Thyroid gland (tissue), 4 donors: ENCODE data around the gene BIVM. TPM values are rescaled to one million over a fixed set of nuclear protein-coding genes. Genes with fewer than 3 reads are reported as not detected.

Experiments used
- DNase-seq, 2 donors: peaks; one replicate each; pipeline ENCODE4 v3.0.0-alpha.2; 2019
- H3K27ac ChIP-seq, 3 donors: fragments of 200-600 bp; sonication (generic); 1 replicate in 2 of 3; 2 replicates in 1 of 3; pipeline ENCODE4 v1.5.1; 2016 to 2019; ENCODE audit warnings: mild to moderate bottlenecking in 1 of 3, moderate library complexity in 1 of 3
- H3K27me3 ChIP-seq: fragments of 200-600 bp; sonication (generic); one replicate; pipeline ENCODE4 v1.5.1; 2019
- H3K36me3 ChIP-seq, 2 donors: fragments of 200-600 bp; sonication (generic); one replicate each; pipeline ENCODE4 v1.5.1; 2016 to 2019
- H3K4me1 ChIP-seq, 2 donors: fragments of 200-600 bp; sonication (generic); one replicate each; pipeline ENCODE4 v1.5.1; 2017 to 2019
- H3K4me3 ChIP-seq, 3 donors: fragments of 200-600 bp; sonication (generic); replicated peaks in 1 of 3; 1 replicate in 2 of 3; 2 replicates in 1 of 3; pipeline ENCODE4 v1.5.1; 2016; ENCODE audit warnings: mild to moderate bottlenecking in 1 of 3
- H3K9me3 ChIP-seq: fragments of 200-600 bp; sonication (generic); one replicate; pipeline ENCODE4 v1.5.1; 2017
- CTCF ChIP-seq, 6 experiments: fragments of 200-600 bp in 3 of 6; fragments of 450-650 bp in 3 of 6; sonication (generic) in 3 of 6; IDR thresholded peaks; one replicate each; pipeline ENCODE4 v1.5.1; 2016 to 2019; ENCODE audit warnings: antibody characterized with exemption in 6 of 6, mild to moderate bottlenecking in 2 of 6, inconsistent platforms in 1 of 6, moderate library complexity in 1 of 6
- POLR2A ChIP-seq, 2 donors: fragments of 450-650 bp; IDR thresholded peaks; one replicate each; pipeline ENCODE4 v1.6.1; 2017; ENCODE audit warnings: antibody characterized with exemption in 2 of 2, mild to moderate bottlenecking in 2 of 2, moderate library complexity in 1 of 2
- WGBS, 2 donors: methylation state at CpG; one replicate each; pipeline ENCODE4 v1.1.5; 2017; 5-methylcytosine and 5-hydroxymethylcytosine counted together
- intact Hi-C: fragments of 100-400 bp; cut with DNase I; formaldehyde crosslinking; loops from one replicate; pipeline ENCODE4 v1.15.1; 2023
- total RNA-seq, 4 donors: library from RNA; depleted of rRNA; stranded (reverse); fragments of >200 nt; gene quantifications; one replicate each; pipeline ENCODE4 v1.2.3, GENCODE V29; 2016

Gene BIVM
- total RNA-seq, 4 donors from 2014 or later: 16.5 to 27.2 (median 25.5) TPM

GRCh38 chr13:102772042-102772425 is 26.9 kb upstream of the BIVM start:
- Histone ChIP-seq H3K36me3 (no peaks in the 10 kb centered on the region), H3K27ac (no peak overlapping the region), H3K9me3 (no peaks in the 10 kb centered on the region), H3K4me1 (peaks cover 0 to 10% of the 10 kb centered on the region in 2 donors), H3K4me3 (no peak overlapping the region), H3K27me3 (no peaks in the 10 kb centered on the region)
- no peak for DNase-seq
- no peak for TF ChIP-seq POLR2A (IDR thresholded peaks at IDR 0.05)
- TF ChIP-seq CTCF (IDR thresholded peaks at IDR 0.05): no peak
- 96% methylated on average over 16 of the region's 16 CpGs for WGBS, 2 donors
- intact Hi-C loops: no loop called here

GRCh38 chr13:102773441-102774213 is 25.3 kb upstream of the BIVM start, which contains the start of gene TEX30:
Gene TEX30 (minus strand): TSS chr13:102773786. CDS start chr13:102770026, 3,760 bp downstream.
- peak within 1 kb of the TSS; percentile 56 to 93 (median 60) for H3K4me3 ChIP-seq
- DNase-seq: peak; percentile 82 to 83
- H3K9me3 ChIP-seq: no peaks in the 10 kb centered on the region
- H3K27ac ChIP-seq: peak within 1 kb of the TSS; percentile 55 to 79 (median 60)
- WGBS, 2 donors: 10% methylated on average over 21 to 22 of the region's 85 CpGs
- H3K27me3 ChIP-seq: no peaks in the 10 kb centered on the region
- no peaks in the 10 kb centered on the region for H3K36me3 ChIP-seq
- H3K4me1 ChIP-seq: peaks cover 0 to 10% of the 10 kb centered on the region in 2 donors
- intact Hi-C loops: no loop called here
- TF ChIP-seq POLR2A (IDR thresholded peaks at IDR 0.05): peak; percentile 65 to 90
- TF ChIP-seq CTCF (IDR thresholded peaks at IDR 0.05): peak in 3 of 6 experiments; percentile 6 to 32 (median 13)

GRCh38 chr13:102774214-102774568 is 24.7 kb upstream of the BIVM start:
- H3K36me3 ChIP-seq: no peaks in the 10 kb centered on the region
- DNase-seq: no peak
- H3K27ac ChIP-seq: peak overlapping the region in 2 of 3 donors; percentile 60 to 79
- no peaks in the 10 kb centered on the region for H3K27me3 ChIP-seq
- TF ChIP-seq POLR2A (IDR thresholded peaks at IDR 0.05) (no peak), CTCF (IDR thresholded peaks at IDR 0.05) (no peak)
- peaks cover 0 to 10% of the 10 kb centered on the region in 2 donors for H3K4me1 ChIP-seq
- H3K9me3 ChIP-seq: no peaks in the 10 kb centered on the region
- H3K4me3 ChIP-seq: peak overlapping the region in 2 of 3 donors; percentile 60 to 93
- intact Hi-C loops: no loop called here
- WGBS, 2 donors: 74 to 80% methylated on average over 27 of the region's 27 CpGs

- TF ChIP-seq POLR2A (IDR thresholded peaks at IDR 0.05) (no peak), CTCF (IDR thresholded peaks at IDR 0.05) (no peak)
- DNase-seq: no peak
- intact Hi-C loops: no loop called here
These were observed 24.1 kb upstream of the BIVM start for GRCh38 chr13:102774591-102775520.

More at GRCh38 chr13:102774591-102775520, 24.1 kb upstream of the BIVM start:
- Histone ChIP-seq H3K36me3 (no peaks in the 10 kb centered on the region), H3K4me1 (peaks cover 0 to 10% of the 10 kb centered on the region in 2 donors), H3K4me3 (no peak overlapping the region), H3K27ac (no peak overlapping the region), H3K9me3 (no peaks in the 10 kb centered on the region), H3K27me3 (no peaks in the 10 kb centered on the region)
- WGBS, 2 donors: 91 to 92% methylated on average over 14 of the region's 14 CpGs
